Ishikawa (cell line): ENCODE data around the gene ALDH3B1.

Experiments used
- CEBPB ChIP-seq: IDR thresholded peaks from 2 replicates; pipeline ENCODE4 v1.6.1; 2012
- CREB1 ChIP-seq: IDR thresholded peaks from 2 replicates; pipeline ENCODE4 v1.6.1; 2012; ENCODE audit warnings: low read depth
- EGR1 ChIP-seq: IDR thresholded peaks from 2 replicates; pipeline ENCODE4 v1.6.1; 2012
- EP300 ChIP-seq: IDR thresholded peaks from 2 replicates; pipeline ENCODE4 v1.6.1; 2012; ENCODE audit warnings: borderline replicate concordance
- FOXM1 ChIP-seq: IDR thresholded peaks from 2 replicates; pipeline ENCODE4 v1.6.1; 2012; ENCODE audit warnings: low read depth, borderline replicate concordance
- NFIC ChIP-seq: IDR thresholded peaks from 2 replicates; pipeline ENCODE4 v1.6.1; 2012
- RAD21 ChIP-seq: IDR thresholded peaks from 2 replicates; pipeline ENCODE4 v1.6.1; 2012; ENCODE audit warnings: low read depth
- REST ChIP-seq: IDR thresholded peaks from 2 replicates; pipeline ENCODE4 v1.6.1; 2012; ENCODE audit warnings: low read depth, mild to moderate bottlenecking
- TAF1 ChIP-seq: IDR thresholded peaks from 2 replicates; pipeline ENCODE4 v1.6.1; 2012; ENCODE audit warnings: low read depth, mild to moderate bottlenecking
- TCF12 ChIP-seq: IDR thresholded peaks from 2 replicates; pipeline ENCODE4 v1.6.1; 2012; ENCODE audit warnings: low read depth
- TEAD4 ChIP-seq: IDR thresholded peaks from 2 replicates; pipeline ENCODE4 v1.6.1; 2012
- USF1 ChIP-seq: IDR thresholded peaks from 2 replicates; pipeline ENCODE4 v1.6.1; 2012
- YY1 ChIP-seq: IDR thresholded peaks from 2 replicates; pipeline ENCODE4 v1.6.1; 2012; ENCODE audit warnings: low read depth
- ZBTB7A ChIP-seq: IDR thresholded peaks from 2 replicates; pipeline ENCODE4 v1.6.1; 2012; ENCODE audit warnings: low read depth
- TF ChIP-seq, protein P1 (sequence below): IDR thresholded peaks from 2 replicates; pipeline ENCODE4 v1.6.1; 2012

Gene ALDH3B1

DNA sequence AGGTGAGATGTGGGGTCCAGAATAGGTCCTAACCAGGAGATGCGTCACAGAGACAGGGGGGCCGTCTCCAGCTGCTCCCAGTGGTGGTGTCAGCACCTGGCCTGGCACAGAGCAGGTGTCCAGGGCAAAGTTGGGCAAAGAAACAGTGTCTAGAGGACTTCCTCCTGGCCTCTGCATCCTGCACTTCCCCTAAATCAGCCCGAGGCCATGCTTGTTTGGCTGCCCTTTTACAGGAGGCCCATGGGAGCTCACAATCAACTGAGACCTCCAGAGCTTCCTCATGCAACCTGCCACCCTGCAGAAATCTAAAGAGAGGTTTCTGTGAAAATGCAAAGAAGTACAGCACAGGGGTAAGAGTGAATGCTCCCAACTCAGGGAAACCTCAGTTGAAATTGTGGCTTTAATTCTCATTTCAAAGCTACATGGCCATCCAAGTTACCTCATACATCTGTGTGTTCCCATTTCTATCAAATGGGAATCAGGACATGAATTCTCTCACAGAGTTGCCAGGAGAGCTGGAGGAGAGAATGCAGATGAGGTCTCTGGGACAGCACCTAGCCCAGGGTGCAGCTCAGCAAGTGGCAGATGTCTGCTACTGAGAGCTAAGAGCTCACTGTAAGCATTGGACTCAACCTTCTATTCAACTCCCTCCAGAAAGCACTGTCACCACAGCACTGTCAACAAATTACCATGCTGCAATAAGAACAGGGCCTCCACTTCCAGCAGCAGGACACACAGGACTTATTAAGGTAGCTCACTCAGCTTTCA, 61.3 kb downstream of the ALDH3B1 start:
- TF ChIP-seq REST = no peak
- TF ChIP-seq YY1 = no peak
- TF ChIP-seq FOXM1 = no peak
- no peak for TF ChIP-seq NFIC
- no peak for TF ChIP-seq TCF12
- no peak for TF ChIP-seq USF1
- no peak for TF ChIP-seq RAD21
- TF ChIP-seq EP300 = no peak
- no peak for TF ChIP-seq TEAD4
- TF ChIP-seq ZBTB7A = no peak
- TF ChIP-seq EGR1 = no peak
- TF ChIP-seq CREB1 = no peak
- no peak for TF ChIP-seq CEBPB
- TF ChIP-seq, protein P1, sequence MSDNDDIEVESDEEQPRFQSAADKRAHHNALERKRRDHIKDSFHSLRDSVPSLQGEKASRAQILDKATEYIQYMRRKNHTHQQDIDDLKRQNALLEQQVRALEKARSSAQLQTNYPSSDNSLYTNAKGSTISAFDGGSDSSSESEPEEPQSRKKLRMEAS = no peak
- TF ChIP-seq TAF1 = no peak

DNA sequence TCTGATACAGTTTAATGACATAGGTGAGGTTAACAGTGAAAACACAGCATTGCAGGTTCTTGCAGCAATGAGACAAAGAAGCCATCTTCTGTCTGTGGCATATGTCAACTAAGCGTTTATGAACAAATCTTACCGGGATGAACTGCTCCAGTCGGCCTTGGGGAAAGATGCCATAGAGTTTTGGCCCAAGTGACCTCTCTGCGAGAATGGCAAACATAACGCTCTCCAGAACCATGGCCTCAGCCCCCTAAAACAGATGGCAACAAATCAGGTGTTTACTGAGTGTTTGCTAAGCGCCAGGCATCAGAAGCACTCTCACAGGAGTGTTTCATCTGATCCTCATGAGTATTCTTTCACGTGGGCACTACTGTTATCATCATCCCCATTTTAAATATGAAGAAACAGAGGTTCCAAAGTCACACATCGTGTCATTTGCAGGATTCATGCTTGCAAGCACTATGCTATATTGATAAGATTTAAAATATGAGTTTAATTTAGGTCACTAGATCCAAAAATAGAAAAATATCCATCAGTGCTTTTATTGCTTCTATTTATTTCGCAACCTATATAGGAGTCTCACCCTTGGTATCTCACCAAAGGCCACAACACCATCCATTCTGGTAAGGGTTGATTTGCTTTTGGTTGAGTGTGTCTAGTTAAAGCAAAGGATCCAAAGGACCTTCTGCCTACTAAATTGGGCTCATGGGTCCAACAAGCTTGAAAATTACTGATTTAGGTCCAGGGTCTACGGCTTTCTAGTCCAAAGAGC, 64.6 kb downstream of the ALDH3B1 start:
- no peak for TF ChIP-seq ZBTB7A
- no peak for TF ChIP-seq RAD21
- no peak for TF ChIP-seq TAF1
- TF ChIP-seq NFIC = no peak
- no peak for TF ChIP-seq REST
- no peak for TF ChIP-seq EP300
- no peak for TF ChIP-seq CREB1
- TF ChIP-seq TEAD4 = no peak
- TF ChIP-seq YY1 = no peak
- TF ChIP-seq TCF12 = no peak
- TF ChIP-seq, protein P1 = no peak
- TF ChIP-seq EGR1 = no peak
- TF ChIP-seq CEBPB = no peak
- no peak for TF ChIP-seq FOXM1
- TF ChIP-seq USF1 = no peak

GRCh38 chr11:68076371-68077042, 66.4 kb downstream of the ALDH3B1 start:
- no peak for TF ChIP-seq EGR1
- TF ChIP-seq USF1 = no peak
- no peak for TF ChIP-seq TEAD4
- no peak for TF ChIP-seq TCF12
- no peak for TF ChIP-seq RAD21
- TF ChIP-seq REST = no peak
- TF ChIP-seq CEBPB = no peak
- no peak for TF ChIP-seq CREB1
- no peak for TF ChIP-seq YY1
- no peak for TF ChIP-seq EP300
- no peak for TF ChIP-seq ZBTB7A
- no peak for TF ChIP-seq TAF1
- no peak for TF ChIP-seq FOXM1
- no peak for TF ChIP-seq NFIC
- TF ChIP-seq, protein P1 = no peak
